Erythroblast (primary cell): ENCODE results near the gene NKD1.

Experiments used
- GATA1 ChIP-seq: IDR thresholded peaks from 2 replicates; pipeline ENCODE4 v1.6.1; 2011; ENCODE audit warnings: low read depth, mild to moderate bottlenecking, control low read depth, low read length, moderate library complexity
- POLR2A ChIP-seq: IDR thresholded peaks from 2 replicates; pipeline ENCODE4 v1.6.1; 2011; ENCODE audit warnings: mild to moderate bottlenecking, low read length

GRCh38 chr16:50697881-50698767 lies 149.9 kb downstream of the NKD1 start:
- TF ChIP-seq POLR2A, result no peak
- TF ChIP-seq GATA1, result no peak
